NCI-H1048 (cell line): Measurements from ENCODE around the gene MRRF.
A peak's percentile ranks its signal among the peaks of the same experiment; 100 is the strongest.

ENCODE experiments used
- DNase-seq: peaks from one replicate; lab custom pipeline; 2025; lab: John Stamatoyannopoulos, UW

Gene MRRF

DNA sequence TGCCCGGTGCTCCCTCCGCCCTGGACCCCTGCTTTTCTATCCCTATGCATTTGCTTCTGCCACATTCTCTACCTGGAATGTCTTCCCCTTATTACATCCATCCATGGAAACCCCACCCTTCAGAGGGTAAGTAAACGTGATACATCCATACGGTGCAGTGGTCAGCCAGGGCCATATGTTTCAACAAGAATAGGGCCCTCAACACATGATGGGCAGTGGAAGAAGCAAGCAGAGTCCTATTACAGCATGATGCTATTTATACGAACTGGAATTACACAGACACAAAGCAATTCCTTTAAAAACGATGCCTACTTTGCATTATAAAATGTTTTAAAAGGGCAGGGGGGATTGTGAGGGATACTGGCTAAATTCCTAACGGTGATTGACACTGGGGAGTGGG lies 68.0 kb downstream of the MRRF start:
- no peak for DNase-seq

DNA sequence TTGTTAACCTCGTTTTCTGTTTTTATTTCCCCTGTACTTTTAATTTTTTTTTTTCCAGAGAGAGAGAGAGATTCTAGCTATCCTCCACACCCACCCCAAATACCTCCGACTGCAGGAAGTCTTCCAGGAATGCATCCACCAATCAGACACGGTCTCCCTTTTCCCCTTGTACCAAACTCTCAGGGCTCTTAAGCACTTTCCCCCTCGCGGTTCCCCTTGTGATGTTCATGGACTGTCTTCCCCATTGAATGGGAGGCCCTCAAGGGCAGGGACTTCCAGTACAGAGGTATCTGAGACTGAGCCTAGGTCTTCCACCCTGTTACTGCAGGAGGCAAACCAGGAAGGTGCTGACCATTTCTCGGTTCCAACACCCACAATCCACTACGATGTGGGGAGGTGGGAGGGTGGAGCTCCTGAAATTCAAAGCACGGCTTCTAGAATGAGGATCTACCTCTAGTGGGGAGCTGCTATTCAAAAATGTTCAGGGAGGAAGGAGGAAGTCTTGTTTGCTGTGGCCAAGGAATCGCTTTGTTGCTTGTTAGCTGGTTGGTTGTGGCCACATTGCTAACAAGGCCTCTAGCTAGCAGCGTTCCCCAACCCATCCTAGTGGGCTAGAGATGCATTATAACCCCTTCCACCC lies 68.6 kb downstream of the MRRF start:
- DNase-seq, result no peak

DNA sequence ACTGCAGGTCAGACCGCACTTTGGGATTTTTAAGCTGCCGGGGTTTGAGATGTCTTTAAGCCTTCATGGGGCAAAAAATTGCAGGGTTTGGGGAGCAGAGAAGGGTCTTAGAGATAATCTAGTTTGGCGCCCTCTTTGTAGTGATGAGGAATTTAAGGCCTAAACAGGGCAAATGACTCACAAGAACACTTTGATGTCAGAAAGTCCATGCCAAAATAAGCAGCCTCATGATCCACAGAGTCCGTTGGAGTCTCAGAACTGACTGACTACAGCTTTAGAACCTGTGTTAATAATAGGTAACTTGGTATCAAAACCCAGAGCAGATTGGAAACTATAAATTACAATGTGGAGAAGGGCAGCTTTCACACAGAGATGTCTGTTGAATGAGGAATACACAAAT lies 70.2 kb downstream of the MRRF start:
- no peak for DNase-seq

DNA sequence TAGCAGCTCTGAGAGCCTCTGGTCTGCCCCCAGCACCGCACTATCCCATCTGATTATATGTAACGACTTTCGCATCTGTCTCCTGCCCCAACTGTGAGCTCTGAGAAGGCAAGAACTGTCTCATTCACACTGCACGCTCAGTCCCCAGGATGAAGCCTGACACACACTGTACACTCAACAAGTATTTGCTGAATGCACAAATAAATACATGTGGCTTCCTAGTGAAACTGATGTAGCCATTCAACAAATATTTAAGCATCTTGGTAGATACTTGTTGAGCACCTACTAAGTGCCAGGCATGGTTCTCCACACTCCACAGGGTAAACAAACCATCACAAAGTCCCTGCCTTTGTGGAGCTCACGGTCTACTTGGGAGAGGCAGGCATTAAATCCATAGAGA lies 71.5 kb downstream of the MRRF start:
- no peak for DNase-seq

DNA sequence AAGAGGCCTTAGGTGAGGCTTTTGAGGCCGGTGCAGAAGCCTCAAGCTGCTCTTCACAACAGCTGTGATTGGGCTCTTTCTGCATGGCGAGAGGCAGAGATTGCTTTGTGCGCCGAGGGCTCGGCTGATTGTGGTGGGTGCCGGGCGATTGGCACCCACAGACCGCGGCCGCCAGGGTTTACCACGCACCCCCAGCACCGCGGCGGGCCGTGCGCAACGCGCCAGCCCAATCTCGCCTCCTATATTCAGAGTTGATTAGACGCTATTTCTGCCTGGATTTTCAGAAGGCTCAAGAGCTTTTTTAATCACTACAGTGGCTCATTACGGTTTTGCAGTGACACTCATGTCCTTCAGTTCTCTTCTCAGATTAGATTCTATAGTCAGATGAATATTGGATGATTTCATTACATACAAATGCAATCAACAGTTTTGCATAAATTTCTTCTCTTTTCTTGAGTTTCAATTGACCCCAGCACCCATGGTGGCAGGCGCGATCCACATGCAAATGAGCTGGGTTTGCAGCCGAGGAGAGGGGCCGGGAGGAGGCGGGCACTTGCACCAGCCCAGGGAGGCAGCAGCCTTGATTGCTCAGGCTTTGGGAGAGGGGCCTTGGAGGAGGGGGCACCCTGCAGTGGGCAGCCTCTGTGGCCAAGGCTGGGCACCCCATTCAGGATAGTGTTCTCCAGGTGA lies 72.3 kb downstream of the MRRF start:
- no peak for DNase-seq

DNA sequence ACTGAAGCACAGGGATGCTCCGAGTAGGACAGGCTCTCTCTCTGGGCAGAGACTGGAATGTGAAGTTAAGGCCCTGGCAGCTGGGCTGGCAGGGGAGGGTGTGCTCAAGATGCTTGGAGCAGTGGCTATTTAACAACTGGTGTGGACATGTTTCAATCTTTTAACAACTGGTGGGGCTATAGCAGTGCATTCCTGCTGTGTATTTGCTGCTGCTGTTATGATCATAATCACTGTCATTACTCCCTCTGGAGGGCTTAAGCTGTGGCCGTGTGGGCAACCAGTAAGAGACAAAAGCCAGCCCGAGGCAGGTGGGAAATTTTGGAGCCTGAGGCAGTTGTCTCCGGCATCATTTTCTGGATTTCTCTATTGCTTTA lies 72.9 kb downstream of the MRRF start:
- no peak for DNase-seq

DNA sequence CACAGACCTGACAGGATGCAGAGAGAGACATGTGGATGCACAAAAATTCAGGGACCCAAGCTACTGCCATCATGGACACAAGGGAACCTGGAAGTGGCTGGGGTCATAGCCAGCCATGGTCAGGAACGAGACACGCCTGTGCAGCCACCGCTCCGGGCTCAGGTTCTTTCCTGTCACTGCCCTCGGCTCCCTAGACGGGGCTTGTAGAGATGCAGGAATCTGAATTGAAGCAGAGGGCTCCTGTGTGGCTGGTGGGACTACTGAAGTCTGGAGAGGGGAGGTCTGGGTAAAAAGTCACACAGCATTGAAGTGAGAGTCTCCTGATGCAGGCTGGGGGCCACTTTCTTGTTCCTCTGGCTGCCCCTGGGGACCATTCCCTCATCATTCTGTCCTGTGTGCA lies 73.9 kb downstream of the MRRF start:
- DNase-seq, result no peak

DNA sequence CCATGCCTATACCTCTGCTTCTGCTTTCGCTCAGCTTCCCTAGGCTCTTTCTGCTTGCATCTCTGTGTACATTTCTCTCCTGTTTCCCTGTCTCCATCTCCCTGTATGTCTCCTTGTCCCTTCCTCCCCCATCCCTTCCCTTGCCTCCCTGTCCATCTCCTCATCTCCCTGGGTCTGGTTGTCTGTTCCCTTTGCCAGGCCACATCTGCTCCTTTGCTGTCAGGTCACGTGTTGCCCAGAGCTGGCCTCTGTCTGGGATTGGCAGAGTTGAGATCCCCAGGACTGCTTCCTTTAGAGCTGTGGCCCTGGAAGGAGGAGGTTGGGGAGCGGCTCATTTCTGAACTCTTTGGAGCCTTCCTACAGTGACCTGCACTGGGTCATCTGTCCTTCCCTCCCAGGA lies 74.3 kb downstream of the MRRF start:
- DNase-seq, result no peak

DNA sequence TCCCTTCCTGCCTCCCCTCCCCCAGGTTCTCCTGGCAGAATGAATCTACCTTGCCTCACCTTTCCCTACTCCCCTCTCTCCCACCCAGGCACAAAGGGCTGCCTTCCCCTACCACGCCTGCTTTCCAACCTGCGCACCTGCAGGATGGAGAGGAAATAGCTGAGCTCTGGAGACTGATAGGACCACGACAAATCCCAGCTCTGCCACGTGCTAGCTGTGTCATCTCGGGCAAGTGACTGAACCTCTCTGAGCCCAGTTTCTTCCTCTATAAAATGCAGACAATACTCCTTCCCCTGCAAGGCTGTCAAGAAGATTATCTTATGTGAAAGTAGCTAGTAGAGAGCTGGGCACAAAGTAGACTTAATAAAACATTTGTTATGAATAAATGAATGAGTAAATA lies 74.9 kb downstream of the MRRF start:
- no peak for DNase-seq

DNA sequence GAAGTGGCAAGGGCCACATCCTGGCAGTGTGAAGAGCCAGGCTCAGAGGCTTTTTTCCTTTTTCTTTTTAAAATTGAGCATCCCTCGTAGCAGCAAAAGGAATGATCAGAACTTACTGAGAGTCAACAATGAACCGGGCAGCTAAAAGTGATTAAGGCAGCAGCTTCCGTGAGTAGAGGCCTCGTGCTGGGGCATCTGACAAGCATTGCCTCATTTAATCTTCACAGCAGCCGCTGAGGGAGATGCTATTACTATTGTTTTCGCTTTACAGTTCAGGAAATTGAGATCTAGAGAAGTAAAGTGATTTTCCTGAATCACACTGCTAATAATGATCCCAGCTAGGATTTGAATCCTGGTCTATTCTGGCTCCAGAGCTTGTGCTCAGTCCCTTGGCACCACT lies 75.5 kb downstream of the MRRF start:
- DNase-seq, result no peak

DNA sequence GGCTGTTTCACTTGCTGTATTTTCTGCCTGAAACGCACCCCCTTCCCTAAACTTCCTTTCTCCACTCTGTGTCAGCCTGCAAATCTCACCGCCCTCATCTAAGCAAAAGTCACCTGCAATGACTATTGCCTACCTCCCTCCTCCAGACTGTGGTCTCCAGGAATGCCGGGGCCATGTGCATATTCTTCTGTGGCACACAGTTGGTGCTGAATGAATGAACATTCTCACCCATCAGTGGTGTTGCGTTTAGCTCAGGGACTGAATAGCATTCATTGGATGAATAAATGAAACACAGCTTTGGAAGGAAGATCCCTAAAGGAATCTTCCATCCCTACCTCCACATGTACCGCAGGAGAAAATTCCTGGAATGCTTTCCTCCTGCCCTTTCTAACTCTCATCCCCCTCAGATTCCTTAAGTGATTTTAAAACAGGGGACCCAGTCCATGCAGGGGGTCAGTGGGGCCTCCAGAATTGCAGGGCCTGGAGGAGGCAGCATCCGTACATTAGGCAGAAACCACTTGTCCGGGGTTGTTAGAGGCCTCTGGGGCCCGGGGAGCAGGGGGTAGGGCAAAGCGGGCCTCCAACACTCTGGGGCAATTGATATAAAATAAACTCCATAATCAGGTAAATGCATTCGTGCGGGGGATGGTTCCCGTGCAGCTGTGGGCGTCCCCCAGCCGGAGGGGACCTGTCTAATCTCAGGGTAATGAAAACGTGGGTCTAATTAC lies 77.8 kb downstream of the MRRF start:
- no peak for DNase-seq

DNA sequence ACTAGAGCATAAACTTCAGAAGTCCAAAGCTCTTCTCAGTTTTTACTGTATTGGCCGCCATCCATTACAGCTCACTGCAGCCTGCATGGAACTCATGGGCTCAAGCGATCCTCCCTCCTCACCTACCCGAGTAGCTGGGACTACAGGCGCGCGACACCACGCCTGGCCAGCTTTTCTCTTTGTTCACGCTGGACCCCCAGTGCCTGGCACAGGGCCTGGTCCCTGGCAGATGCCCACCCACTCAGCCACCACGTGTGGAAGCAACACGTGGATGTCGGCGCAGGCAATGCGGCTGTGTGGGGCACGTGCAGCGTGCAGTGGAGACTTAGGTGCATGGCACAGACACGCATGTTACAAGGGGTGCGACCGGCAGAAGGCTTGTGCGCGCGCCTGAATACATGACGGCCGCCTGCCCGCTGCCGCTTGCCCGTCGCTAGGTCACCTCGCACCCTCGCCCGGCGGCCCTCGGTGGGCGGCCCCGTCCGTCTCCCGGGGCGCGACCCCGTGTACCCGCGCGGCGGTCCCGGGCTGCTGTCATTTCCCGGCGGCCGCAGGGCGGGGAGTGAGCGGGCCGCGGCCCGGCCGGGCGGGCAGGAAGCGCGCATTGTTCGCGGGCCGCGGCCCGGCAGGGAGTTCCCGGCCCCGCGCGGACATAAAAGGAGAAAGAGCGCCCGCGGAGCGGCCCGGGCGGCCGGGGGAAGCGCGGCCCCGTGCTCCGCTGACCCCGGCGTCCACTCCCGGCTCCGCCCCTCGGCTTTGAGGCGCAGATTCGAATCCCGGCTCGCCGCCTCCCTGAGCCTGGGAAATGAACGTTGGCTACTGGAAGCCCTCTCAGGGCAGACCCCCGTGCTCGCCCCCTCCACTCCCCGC lies 82.0 kb downstream of the MRRF start:
- DNase-seq, result no peak

DNA sequence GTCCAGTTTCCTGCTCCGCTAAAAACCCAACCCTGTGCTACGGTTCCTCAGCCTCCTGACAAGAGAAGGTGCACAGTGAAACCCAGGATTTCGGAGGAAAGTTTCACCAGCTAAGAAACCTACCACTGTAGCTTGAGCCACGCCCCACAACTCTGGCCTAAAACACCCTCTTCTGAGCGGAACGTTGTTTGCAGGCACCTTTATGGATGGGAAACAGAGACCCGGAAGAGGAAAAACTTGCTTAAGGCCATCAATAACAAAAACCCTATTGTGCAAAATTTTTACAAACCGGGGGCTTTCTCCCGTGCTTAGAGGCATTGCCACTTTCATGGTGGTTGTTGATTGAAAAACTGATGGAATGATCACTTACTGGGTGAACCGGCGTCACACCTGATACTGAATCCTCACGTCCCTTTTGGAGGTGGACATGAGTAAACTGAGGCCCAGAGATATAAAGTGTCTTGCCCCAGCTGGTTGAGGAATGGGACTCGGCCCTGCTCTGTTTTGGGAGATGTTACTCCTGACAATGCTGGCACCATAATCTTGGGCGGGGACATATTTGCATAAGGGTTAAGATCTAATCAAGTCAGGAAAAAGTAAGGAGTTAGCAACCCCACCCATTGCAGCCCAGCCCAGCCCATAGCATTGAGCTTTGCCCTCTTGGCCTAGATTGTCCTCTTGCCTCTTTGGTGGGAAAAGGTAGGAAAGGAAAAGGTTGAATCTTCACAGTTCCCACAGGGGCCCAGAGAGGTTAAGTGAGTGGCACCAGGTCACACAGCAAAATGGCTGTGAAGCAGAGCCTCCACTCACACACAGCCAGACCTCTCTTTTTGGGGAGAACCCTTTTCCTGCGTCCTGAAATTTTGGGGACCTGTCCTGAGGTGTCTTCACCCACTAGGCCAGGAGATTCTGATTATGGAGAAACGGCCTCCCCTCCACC lies 82.9 kb downstream of the MRRF start:
- no peak for DNase-seq

DNA sequence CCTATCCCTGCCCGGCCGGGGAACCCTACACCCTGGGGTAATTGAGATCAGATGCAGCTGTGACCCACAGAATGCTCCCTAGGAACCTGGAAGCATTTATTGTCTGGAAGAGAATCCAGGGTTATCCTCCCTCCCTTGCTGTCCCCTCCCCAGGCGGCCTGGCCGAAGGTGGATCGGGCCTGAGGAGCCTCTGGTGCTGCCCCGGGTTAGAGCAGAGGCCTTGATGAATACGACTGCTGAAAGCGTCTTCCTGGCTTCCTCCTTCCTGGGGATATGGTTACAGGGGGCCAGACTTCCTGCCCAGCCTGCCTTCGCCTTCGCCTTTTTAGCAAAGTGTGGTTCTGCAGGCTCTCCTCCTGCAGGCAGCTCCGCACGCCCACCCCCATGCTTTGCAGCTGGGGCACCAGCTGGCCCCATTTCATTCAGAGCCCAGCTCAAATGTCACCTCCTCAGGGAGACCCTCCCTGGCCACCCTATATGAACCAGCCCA lies 83.7 kb downstream of the MRRF start:
- DNase-seq, result no peak

DNA sequence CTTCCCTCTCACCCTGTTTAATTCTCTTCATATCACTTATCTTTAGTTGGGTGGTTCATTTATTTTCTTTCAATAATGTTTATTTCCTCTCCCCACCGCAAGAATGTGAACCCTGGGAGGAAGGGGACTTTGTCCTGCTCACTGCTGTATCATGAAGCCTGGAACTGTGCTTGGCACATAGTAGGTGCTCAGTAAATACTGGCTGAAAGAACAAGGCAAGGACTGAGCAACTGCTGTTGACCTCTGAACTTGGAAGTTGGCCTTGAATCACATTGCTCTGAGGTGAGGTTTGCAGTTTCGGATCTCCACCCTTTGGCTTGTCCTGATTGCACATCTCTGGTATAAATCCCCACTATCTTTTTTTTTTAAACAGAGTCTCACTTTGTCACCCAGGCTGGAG lies 84.1 kb downstream of the MRRF start:
- DNase-seq, result no peak

DNA sequence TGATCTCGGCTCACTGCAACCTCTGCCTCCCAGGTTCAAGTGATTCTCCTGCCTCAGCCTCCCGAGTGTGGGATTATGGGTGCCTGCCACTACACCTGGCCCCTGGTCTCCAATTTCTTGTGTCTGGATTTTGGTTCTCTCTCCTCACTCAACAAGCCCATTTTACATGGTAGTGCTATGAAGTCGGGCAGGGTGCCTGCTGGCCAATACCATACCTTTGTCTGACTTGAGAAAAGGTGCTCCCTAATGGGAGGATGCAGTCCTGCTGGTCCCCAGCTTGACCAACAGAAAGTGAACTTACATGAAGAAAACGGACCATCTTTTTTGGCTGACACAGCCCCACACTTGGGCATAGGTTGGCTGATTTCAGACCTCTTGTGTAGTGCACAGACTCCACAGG lies 84.5 kb downstream of the MRRF start:
- DNase-seq, result no peak

DNA sequence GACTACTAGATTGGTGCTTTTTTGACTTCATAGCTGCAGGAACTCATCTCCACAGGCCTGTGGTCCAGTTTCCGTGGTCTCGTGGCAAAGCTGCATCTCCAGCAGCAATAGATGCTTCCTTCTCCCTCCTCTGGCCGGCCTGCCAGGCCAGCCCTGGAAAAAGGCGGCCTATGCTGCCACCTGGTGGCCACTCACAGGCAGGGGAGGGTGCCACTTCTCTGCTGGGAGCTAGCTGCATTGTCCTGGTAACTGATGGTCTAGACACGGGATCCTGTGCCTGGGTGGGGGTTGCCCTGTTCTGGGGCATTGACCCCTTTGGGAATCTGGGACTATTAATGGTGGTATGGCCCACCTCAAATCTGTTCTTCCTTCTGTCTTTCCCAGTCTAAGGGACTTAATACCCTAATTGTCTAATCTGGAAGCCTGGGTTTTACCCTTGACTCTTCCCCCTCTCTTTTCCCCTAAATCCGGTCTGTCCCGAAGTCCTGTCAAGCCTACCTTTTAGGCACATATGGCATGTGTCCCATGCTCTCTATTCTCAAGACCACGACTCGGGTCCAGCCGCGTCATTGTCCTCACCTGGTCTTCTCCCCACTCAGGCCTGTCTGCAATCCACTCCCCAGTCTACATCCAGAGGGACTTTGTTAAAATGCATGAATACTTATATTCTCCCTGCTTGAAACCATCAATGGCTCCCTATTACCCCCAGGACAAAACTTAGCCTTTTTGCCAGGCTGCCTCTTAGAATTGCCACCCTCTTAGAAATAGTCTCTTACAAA lies 86.1 kb downstream of the MRRF start:
- DNase-seq, result peak; percentile 17

DNA sequence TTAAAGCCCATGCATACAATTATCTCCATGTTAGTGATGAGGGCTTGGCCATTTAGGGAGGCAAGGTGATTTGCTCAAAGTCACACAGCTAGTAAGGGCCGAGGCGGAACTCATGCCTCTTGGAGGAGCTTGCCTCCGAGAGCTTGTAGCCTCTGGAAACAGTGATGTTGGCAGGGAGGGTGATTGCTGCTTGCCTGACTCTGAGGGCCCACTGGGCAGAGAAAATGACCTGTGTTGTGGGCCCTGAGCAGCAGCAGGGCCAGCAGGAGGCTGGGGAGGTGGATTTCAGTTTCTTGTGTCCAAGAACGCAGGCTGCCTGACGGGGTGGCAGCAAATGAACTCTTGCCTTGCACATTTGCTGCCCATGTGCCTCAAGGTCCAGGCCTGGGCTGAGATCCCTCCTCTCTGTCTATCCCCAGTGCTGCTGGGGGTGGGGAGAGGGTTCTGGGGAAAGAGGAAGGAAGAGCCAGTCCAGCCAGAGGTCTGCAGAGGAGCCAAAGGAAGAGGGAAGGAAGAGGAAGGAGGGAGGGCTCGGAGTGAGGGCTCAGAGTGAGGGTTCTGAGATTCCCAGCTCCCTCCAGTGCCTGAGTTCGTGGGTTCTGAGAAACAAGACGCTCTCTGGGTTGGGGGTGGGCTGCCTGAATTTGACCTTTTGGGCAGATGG lies 90.0 kb downstream of the MRRF start:
- no peak for DNase-seq

DNA sequence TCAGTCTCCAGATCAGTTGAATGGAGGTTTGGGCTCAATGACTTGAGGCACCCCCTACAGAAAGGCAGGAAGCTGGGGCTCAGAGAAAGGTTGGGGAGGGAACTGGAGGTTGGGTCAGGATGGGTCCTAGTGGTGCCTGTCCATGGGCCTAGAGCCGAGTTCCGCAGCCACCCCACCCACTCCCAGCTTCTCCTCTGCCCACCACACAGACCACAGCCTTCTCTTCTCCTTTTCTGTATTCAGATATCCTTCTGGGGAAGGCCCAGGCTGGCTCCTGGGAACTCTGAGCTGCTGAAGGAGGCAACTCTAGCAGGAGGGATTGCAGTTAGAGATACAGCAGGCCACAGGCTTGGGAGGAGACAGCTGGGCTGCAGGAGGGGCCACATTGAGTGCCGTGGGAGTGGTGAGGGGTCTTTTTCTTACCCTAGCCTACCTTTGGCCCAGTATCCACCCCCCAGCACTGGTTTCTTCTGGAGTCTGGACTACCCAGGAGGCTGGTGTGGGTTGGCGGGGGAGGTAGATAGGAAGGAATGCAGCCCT lies 90.7 kb downstream of the MRRF start:
- no peak for DNase-seq

DNA sequence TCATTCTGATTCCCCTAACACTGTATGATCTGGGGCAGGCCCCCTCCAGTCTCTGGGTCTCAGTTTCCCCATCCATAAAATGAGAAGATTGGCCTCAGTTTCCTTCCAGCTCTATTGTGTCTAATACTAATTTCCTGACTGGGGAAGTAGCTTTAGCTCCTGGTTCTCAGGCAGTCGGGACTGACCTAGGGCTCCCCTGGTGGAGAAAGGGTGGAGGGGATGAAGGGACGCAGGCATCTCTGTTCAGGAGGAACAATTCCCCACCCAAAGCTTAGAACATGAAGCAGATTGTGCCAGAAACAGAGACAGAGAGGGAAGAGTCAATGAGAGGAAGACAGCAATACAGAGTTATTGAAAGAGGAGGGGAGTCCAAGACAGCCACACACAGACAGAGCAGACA lies 91.9 kb downstream of the MRRF start:
- no peak for DNase-seq
